ENCODE results near the gene RPS16. TPM values are rescaled to one million over a fixed set of nuclear protein-coding genes. Genes with fewer than 3 reads are reported as not detected.

RPS16 gene
- total RNA-seq, 4 donors from 2014 or later, result 718 to 1,665 (median 1,335) TPM

- peak overlapping the region; percentile 88 to 98 (median 96) for H3K27ac ChIP-seq
- H3K9me3 ChIP-seq, result no peaks in the 10 kb centered on the region
- 3 to 6% methylated on average over 12 to 17 of the region's 17 CpGs for WGBS, 2 donors (ENCODE audit: low coverage in 1 of 2)
- no peak for DNase-seq
- H3K4me3 ChIP-seq, result peak overlapping the region; percentile 61 to 95 (median 91)
- peaks cover 13 to 42% (median 26%) of the 10 kb centered on the region in 4 donors for H3K4me1 ChIP-seq
- H3K36me3 ChIP-seq, result no peaks in the 10 kb centered on the region
- no peaks in the 10 kb centered on the region for H3K27me3 ChIP-seq
- intact Hi-C loops (cut with DNase I; ENCODE audit: low total_unique reads) (no loop called here), in situ Hi-C loops (cut with MboI; ENCODE audit: low pct_ligation_motif_present in 1 of 4, low pct_unique_long_range_greater_than_20kb in 1 of 4, low sequenced_read_pairs in 3 of 4) (loop anchor here in 3 of 4 donors (5.0 to 25.0 kb wide), 3 partner anchors 88 to 93 kb away; partner anchors contain the start of genes EID2B (in 3 of the 3) and EID2 (in 1 of the 3))
- TF ChIP-seq EP300 (IDR thresholded peaks at IDR 0.05; ENCODE audit: low read depth), result no peak
- TF ChIP-seq CTCF (IDR thresholded peaks at IDR 0.05), result no peak
- TF ChIP-seq POLR2A (IDR thresholded peaks at IDR 0.05), result no peak
- no peak for TF ChIP-seq POLR2AphosphoS5 (IDR thresholded peaks at IDR 0.05)
Measured at GRCh38 chr19:39444598-39445195, 8.9 kb upstream of the RPS16 start.

- in situ Hi-C loops (cut with MboI; ENCODE audit: low pct_ligation_motif_present in 1 of 4, low pct_unique_long_range_greater_than_20kb in 1 of 4, low sequenced_read_pairs in 3 of 4), result loop anchor here in 1 of 4 donors (25.0 kb wide), 1 partner anchor 99 kb away; the partner anchor contains the start of genes EID2 and EID2B
- no peak for DNase-seq
- Histone ChIP-seq H3K4me1 (peaks cover 20 to 32% (median 26%) of the 10 kb centered on the region in 4 donors), H3K27me3 (no peaks in the 10 kb centered on the region), H3K36me3 (peaks cover 0 to 9% (median 4%) of the 10 kb centered on the region in 4 donors), H3K9me3 (no peaks in the 10 kb centered on the region), H3K27ac (no peak overlapping the region), H3K4me3 (no peak overlapping the region)
- intact Hi-C loops (cut with DNase I; ENCODE audit: low total_unique reads), result no loop called here
- WGBS, 2 donors (ENCODE audit: low coverage in 1 of 2), result 85 to 87% methylated on average over 9 of the region's 9 CpGs
- no peak for TF ChIP-seq CTCF (IDR thresholded peaks at IDR 0.05)
- TF ChIP-seq POLR2AphosphoS5 (IDR thresholded peaks at IDR 0.05), result no peak
- no peak for TF ChIP-seq POLR2A (IDR thresholded peaks at IDR 0.05)
- no peak for TF ChIP-seq EP300 (IDR thresholded peaks at IDR 0.05; ENCODE audit: low read depth)
Measured at GRCh38 chr19:39438270-39438934, 2.7 kb upstream of the RPS16 start.

- intact Hi-C loops (cut with DNase I; ENCODE audit: low total_unique reads), result no loop called here
- Histone ChIP-seq H3K4me3 (peak overlapping the region; percentile 21 to 99 (median 90)), H3K27me3 (no peaks in the 10 kb centered on the region), H3K27ac (peak overlapping the region; percentile 90 to 97 (median 92)), H3K9me3 (no peaks in the 10 kb centered on the region), H3K36me3 (peaks cover 0 to 26% (median 10%) of the 10 kb centered on the region in 4 donors), H3K4me1 (peaks cover 20 to 34% (median 30%) of the 10 kb centered on the region in 4 donors)
- WGBS, 2 donors (ENCODE audit: low coverage in 1 of 2), result 19% methylated on average over 2 of the region's 2 CpGs; no CpG with 5 or more reads in 1 of the 2 donors
- no peak for DNase-seq
- in situ Hi-C loops (cut with MboI; ENCODE audit: low pct_ligation_motif_present in 1 of 4, low pct_unique_long_range_greater_than_20kb in 1 of 4, low sequenced_read_pairs in 3 of 4), result loop anchor here in 1 of 4 donors (25.0 kb wide), 1 partner anchor 101 kb away; the partner anchor contains the start of genes EID2 and EID2B
- TF ChIP-seq POLR2A (IDR thresholded peaks at IDR 0.05) (no peak), EP300 (IDR thresholded peaks at IDR 0.05; ENCODE audit: low read depth) (no peak), CTCF (IDR thresholded peaks at IDR 0.05) (no peak), POLR2AphosphoS5 (IDR thresholded peaks at IDR 0.05) (no peak)
Measured at GRCh38 chr19:39436350-39436716, 584 bp upstream of the RPS16 start.
